KMS-11 (cell line): ENCODE measurements around the gene AFF1.

Experiments
- H2AFZ ChIP-seq: fragments of 200-600 bp; sonication (generic); 2 replicates; pipeline ENCODE4 v1.6.1; 2016; ENCODE audit warnings: antibody characterized with exemption, mixed run types, low read depth
- H3K27ac ChIP-seq: fragments of 200-600 bp; sonication (generic); 2 replicates; pipeline ENCODE4 v1.6.1; 2016; ENCODE audit warnings: mild to moderate bottlenecking, mixed run types
- H3K27me3 ChIP-seq: fragments of 200-600 bp; sonication (generic); 2 replicates; pipeline ENCODE4 v1.6.1; 2017; ENCODE audit warnings: mild to moderate bottlenecking, low read depth, mixed run types, moderate library complexity; ENCODE audit not compliant: insufficient read depth
- H3K36me3 ChIP-seq: fragments of 200-600 bp; sonication (generic); 2 replicates; pipeline ENCODE4 v1.6.1; 2017; ENCODE audit warnings: mild to moderate bottlenecking, mixed run types; ENCODE audit not compliant: insufficient read depth
- H3K4me1 ChIP-seq: fragments of 200-600 bp; sonication (generic); 2 replicates; pipeline ENCODE4 v1.6.1; 2016; ENCODE audit warnings: mild to moderate bottlenecking, low read depth, mixed run types; ENCODE audit not compliant: poor library complexity, severe bottlenecking
- H3K4me2 ChIP-seq: fragments of 200-600 bp; sonication (generic); 2 replicates; pipeline ENCODE4 v1.7.0; 2016; ENCODE audit warnings: mild to moderate bottlenecking, mixed run types
- H3K4me3 ChIP-seq: fragments of 200-600 bp; sonication (generic); IDR thresholded peaks from 2 replicates; pipeline ENCODE4 v1.6.1; 2017; ENCODE audit warnings: low read depth, low read length, mixed read lengths; ENCODE audit not compliant: insufficient read depth
- H3K79me2 ChIP-seq: fragments of 200-600 bp; sonication (generic); 2 replicates; pipeline ENCODE4 v1.6.1; 2016; ENCODE audit warnings: low read depth, mixed run types; ENCODE audit not compliant: insufficient read depth
- H3K9ac ChIP-seq: fragments of 200-600 bp; sonication (generic); 2 replicates; pipeline ENCODE4 v1.6.1; 2016; ENCODE audit warnings: mild to moderate bottlenecking, mixed run types
- H4K20me1 ChIP-seq: fragments of 200-600 bp; sonication (generic); 2 replicates; pipeline ENCODE4 v1.6.1; 2016; ENCODE audit warnings: mild to moderate bottlenecking, mixed run types; ENCODE audit not compliant: insufficient read depth
- TF ChIP-seq, protein P1 (sequence below): fragments of 200-600 bp; sonication (generic); conservative IDR thresholded peaks from 2 replicates; pipeline ENCODE4 v1.6.1; 2017; ENCODE audit warnings: low read depth, mild to moderate bottlenecking, antibody characterized with exemption, low read length, moderate library complexity, mixed read lengths

AFF1 gene

DNA sequence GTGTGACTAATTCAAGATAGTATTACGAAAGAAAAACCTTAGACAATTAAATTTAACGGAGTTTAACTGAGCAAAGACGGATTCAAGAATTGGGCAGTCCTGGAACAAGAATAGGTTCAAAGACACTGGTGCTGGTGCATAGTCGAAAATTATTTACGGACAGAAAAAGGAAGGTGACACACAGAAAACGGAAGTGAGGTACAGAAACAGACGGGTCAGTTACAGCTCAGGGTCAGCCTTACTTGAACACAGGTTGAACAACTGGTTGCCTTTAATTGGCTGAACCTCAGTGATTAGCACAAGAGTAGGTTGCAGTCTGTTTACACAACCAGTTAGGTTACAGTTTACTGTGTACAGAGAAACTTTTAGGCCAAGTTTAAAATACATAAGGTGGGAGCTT is 254.1 kb downstream of the AFF1 start:
- H3K9ac ChIP-seq = no peak overlapping the region
- no peak overlapping the region for H2AFZ ChIP-seq
- H4K20me1 ChIP-seq = no peaks in the 10 kb centered on the region
- H3K27ac ChIP-seq = no peak overlapping the region
- no peaks in the 10 kb centered on the region for H3K79me2 ChIP-seq
- no peaks in the 10 kb centered on the region for H3K36me3 ChIP-seq
- H3K4me1 ChIP-seq = no peaks in the 10 kb centered on the region
- H3K4me3 ChIP-seq = no peak overlapping the region
- TF ChIP-seq, protein P1, sequence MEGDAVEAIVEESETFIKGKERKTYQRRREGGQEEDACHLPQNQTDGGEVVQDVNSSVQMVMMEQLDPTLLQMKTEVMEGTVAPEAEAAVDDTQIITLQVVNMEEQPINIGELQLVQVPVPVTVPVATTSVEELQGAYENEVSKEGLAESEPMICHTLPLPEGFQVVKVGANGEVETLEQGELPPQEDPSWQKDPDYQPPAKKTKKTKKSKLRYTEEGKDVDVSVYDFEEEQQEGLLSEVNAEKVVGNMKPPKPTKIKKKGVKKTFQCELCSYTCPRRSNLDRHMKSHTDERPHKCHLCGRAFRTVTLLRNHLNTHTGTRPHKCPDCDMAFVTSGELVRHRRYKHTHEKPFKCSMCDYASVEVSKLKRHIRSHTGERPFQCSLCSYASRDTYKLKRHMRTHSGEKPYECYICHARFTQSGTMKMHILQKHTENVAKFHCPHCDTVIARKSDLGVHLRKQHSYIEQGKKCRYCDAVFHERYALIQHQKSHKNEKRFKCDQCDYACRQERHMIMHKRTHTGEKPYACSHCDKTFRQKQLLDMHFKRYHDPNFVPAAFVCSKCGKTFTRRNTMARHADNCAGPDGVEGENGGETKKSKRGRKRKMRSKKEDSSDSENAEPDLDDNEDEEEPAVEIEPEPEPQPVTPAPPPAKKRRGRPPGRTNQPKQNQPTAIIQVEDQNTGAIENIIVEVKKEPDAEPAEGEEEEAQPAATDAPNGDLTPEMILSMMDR = no peak
- H3K27me3 ChIP-seq = no peaks in the 10 kb centered on the region
- H3K4me2 ChIP-seq = no peak overlapping the region
